IPS-NIHi7 (cell line): ENCODE results near the gene FBRSL1.

Experiments used
- DNase-seq: peaks from one replicate; pipeline ENCODE4 v3.0.0; 2012; ENCODE audit warnings: mixed read lengths; ENCODE audit errors: extremely low spot score

FBRSL1 gene

DNA sequence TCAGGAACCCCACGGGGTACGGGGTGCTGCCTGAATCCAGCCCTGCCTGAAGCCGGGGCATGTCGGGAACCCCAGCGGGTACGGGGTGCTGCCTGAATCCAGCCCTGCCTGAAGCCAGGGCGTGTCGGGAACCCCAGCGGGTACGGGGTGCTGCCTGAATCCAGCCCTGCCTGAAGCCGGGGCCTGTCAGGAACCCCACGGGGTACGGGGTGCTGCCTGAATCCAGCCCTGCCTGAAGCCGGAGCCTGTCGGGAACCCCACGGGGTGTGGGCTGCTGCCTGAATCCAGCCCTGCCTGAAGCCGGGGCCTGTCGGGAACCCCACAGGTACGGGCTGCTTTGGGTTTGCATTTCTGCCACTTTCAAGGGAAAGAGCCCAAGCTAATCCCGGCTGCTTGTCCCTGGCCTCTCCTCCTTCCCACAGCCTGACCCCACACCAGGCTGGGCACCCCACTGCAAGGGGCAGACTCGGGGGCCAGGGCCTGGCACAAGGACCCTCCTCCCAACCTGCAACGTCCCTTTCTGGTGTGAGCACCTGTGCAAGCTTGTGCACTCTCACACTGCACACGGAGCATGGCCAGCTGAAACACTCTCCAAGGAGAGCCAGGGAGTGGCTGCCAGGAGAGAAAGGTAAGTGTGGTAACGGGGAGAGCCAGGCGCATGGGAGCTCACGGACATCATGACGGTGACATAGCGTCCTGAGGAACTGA is 5.6 kb upstream of the FBRSL1 start:
- DNase-seq: no peak

- no peak for DNase-seq
These were observed 5.0 kb upstream of the FBRSL1 start for GRCh38 chr12:132484891-132485441.

DNA sequence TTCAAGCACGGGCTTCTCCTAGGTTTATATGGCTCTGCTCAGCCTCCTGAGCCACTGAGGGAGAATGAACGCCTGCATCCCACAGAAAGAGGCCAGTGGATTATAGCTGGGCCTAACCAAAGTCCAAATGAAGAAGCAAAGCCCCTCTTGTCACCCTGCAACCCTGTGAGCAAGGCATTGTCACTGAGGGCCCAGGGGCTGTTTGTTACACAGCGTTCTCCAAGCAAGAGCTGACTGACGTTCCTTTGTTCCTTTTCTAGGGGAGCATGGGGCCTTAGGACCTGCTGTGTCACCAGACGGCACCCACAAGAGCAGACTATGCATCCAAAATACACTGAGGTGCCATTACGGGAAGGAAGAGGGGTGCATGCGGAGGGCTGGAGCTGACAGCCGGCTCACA is 4.3 kb upstream of the FBRSL1 start:
- no peak for DNase-seq

DNA sequence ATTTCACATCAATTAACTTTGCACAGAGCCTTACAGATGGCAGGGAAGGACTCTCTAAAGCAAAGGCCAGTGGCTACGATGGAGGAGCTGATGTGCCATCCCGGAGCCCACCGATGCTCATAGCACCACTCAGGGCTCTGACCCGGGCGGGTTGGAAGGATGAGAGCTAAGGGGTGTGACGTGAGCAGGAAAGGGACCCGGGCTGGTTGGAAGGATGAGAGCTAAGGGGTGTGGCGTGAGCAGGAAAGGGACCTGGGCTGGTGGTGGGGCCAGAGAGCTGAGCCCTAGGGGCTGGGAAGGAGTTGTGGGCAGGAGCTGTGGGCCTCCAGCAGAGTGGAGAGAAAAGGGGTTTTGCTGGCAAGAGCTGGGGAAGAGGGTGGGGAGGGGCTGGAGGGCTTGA is 3.8 kb upstream of the FBRSL1 start:
- DNase-seq: no peak

DNA sequence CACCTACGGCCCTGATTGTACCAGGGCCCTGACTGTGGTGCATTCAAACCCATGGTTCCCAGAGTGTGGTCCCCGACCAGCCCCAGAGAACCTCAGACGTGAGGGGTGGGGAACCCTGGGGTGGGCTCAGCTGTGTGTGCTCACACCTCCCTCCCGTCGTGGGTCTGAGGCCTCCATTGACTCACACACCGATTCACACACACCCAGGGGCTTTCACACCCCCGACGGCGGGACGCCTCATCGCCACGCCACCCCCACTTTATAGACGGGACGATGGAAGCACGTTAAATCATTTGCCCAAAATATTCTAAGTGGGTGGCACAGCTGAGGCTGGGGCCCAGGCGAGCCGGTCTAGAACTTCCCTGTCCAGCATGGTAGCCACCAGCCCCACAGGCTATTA is 3.4 kb upstream of the FBRSL1 start:
- no peak for DNase-seq

- DNase-seq: no peak
These were observed 2.6 kb upstream of the FBRSL1 start for GRCh38 chr12:132487311-132487741.

- DNase-seq: no peak
These were observed 1.5 kb upstream of the FBRSL1 start for GRCh38 chr12:132488127-132489077.

DNA sequence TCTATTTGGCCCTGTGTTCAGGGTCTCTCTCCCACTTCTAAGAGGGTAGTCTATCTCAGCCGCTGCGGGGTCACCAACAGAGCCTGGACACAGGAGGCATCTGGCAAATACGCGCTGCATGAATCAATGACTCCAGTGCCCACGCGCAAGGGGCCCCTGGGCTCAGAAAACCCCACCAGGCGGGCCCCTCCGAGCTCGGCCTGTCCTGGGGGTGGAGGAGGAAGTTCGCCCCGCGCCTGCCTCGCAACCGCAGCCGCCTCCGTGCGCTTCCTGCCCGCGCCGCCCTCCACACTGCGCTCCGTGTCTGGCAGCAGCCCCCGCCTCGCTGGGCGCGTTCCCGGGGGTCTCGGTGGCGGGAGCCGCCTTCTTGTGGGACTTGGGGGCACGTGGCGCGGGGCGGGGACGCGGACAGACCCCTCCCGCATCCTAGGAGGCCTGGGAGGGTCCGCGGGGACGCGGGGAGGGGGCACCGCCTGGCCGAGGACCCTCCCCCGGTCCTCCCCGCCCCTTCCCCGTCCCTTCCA is 811 bp upstream of the FBRSL1 start:
- DNase-seq: no peak

GRCh38 chr12:132490422-132491137 is 629 bp downstream of the FBRSL1 start:
- no peak for DNase-seq

- no peak for DNase-seq
These were observed 1.2 kb downstream of the FBRSL1 start for GRCh38 chr12:132491138-132491663.

DNA sequence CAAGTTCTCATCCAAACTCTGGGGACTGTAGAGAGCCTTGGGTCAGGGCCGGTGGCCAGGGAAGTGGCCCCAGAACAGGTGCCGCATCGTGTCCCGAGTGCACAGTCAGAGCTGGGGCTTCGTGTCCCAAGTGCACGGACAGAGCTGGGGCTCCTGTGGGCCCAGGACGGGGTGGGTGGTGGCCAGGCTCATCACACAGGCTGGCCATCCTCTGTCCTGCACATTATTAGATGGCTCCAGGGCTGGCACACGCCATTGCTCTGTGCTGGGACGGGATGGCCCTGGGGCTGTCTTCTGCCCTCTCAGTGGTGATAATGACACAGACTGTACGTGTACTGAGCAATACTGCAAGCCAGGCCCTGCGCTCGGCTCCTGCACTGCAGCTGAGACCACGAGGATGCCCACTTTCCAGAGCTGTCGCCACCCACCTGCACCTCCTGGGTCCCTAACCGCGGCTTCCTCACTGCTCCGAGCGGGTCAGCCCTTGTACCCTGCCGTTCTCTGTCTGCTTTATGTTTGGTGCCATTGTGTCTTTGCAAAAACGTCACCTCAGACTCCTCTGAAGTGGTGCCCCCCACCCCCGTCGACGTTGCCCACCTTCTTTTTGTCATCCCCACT is 1.9 kb downstream of the FBRSL1 start:
- no peak for DNase-seq

DNA sequence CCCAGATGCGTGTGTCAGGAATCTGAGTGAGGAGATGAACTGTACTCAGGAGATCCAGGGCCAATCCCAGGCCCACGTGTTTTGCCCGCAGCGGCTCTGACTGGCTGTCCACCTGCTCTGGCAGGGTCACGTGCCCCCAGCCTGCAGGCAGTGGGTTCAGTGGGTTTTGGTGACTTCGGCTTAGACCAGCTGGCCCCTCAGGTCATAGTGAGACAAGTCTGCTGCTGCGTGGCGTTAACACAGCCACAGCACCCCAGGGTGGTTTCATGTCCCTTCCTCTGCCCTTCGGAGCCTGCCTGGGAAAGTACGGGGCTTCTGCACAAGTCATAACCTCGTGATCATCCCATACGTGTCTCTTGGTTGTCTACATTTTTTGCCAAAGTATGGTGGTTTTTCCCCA is 2.6 kb downstream of the FBRSL1 start:
- DNase-seq: no peak

DNA sequence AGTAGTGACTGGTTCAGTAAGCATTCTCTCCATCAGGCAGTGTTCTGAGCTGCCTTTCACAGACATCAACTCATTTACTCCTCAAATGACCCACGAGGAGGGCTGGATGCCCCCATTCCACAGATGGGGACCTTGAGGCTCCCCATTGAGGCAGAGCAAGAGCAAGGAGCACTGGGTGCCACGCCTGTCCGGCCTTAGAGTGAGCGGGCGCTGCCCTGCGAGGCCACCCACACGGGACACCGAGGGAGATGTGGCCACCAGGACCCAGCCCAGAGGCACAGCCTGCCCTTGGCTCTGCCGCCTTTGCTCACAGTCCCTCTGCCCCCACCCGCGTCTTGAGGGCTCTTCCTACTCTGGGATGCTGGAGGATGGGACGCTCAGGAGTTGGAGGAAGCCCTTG is 3.0 kb downstream of the FBRSL1 start:
- no peak for DNase-seq

DNA sequence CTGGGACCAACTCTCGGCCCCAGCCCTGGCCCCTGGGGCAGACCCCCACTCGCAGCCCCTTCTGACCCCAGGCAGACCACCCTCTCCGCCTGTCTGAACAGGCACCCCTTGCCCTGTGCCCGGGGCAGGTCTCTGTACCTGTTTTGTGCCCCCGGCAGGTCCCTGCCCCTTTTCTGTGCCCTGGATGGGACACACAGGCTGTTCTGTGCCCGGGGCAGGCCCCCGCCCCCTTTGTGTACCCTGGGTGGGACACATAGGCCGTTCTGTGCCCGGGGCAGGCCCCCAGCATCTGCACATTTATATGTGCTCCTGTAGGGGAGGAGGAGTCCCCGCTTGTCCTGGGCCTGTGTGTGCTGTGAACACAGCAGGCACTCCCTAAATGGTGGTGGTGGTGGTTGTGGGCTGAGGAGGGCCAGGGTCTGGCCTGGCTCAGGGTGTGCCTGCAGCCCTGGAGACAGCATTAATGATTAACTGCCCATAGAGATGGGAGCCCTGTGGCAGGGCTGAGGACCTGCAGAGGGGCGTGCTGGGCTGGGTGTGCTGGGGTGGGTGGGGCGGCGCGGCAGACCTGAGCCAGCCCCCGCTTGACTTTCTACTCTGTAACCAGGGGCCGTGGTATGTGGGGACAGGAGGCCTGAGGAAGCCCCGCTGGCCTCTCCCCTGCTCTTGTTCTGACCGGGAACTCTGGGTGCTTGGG is 3.7 kb downstream of the FBRSL1 start:
- DNase-seq: no peak

DNA sequence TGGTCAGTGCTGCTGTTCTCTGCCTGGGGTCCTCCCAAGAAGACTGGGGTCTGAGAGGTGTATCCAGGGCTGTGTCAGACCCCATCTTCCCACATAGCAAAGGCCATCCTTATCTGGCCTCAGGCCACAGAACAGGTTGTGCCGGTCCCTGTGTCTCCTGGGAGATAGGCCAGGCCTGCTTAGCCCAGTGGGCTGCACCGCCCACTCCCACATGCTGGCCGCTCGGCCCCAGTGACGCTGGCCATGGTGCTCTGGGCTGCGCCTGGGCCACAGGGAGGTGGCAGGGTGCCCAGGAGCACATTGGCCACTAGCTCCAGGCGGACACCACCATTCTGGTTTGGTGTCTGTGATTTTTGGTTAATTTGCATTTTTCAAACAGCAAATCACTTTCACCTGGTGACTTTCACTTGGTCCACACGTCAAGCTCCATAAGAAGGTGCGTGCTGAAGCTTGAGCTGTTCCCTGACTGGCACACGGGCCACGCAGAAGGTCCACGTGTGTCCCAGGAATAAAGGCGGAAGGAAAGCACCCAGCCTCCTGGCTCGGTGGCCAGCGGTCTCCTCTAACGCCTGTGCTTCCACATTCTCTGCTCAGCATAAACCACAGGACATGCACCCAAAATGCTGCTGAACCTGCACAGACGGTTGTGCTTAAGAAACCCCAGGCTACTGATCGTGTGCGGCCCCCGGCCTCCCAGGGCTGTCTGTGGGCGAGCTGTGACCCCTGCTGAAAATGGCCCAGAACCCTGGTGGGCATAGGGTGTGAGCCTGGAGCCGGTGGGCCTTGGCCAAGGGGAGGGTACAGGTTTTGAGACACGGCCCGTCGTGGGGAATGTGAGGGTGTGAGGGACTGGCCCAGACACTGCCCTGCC is 4.6 kb downstream of the FBRSL1 start:
- no peak for DNase-seq

DNA sequence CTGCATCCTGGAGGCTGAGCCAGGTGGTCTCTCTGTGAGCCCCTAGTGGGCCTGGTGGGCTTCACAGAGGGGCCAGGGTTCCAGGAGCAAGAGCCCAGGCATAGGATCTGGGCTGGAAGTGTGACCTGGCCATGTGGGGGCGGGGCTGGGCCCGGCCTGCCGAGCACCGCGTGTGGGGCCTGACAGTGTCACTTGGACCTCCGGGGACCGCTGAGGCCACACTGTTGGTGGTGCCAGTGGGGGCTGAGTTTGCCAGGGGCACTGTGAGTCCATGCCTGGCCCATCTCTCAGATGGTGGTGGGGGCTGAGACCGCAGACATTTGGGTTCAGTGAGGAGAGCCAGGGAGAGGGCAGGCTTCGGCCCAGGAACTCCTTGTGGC is 5.2 kb downstream of the FBRSL1 start:
- no peak for DNase-seq

DNA sequence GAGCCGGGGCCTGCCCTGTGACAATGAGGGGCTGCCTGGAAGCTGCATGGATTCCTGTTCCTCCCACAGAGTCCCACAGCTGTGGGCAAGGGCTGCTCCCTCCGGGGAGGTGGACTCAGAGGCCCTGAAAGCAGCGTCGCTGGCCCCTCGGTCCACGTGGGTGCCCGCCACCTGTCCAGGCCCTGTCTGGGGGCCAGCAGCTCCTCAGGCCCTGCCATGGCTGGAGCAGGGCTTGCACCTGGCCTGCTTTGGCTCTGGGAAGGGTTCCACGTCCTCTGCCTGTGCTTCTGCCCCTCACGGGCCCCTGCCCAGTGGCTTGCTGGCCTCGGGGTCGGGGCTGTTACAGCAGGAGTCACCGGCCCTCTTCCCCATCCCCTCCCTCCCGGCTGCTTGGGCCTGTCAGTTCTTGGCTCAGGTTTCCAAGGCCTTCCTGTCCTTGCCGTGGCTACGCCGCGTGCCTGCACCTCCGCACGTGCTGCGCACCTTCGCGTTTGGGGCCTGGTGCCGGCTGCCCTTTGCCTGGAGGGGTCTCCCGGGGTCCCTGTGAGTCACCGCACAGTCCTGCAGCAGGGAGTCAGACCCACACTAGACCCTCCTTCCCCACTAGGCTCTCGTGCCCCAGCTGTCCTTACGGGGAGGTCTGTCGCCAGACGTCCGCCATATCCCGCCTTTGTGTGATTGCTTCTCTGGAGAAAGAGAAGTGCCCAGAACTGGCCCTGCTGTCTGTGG is 5.8 kb downstream of the FBRSL1 start:
- DNase-seq: no peak

GRCh38 chr12:132496358-132496669 is 6.4 kb downstream of the FBRSL1 start:
- DNase-seq: no peak

GRCh38 chr12:132496710-132497109 is 6.8 kb downstream of the FBRSL1 start:
- no peak for DNase-seq
